NCI-H2196 treated with DMSO at 0.1 percent for 48 hours (cell line): ENCODE data around the gene LHFPL2.
"Not testable (repeated sequence)": the region's sequence is repeated elsewhere in the genome, so short reads cannot be mapped to it uniquely, and the experiment has no call there.

Source experiments
- DNase-seq: peaks from one replicate; lab custom pipeline; 2025; ENCODE audit not compliant: unreplicated experiment; lab: John Stamatoyannopoulos, UW

LHFPL2 gene

GRCh38 chr5:78666975-78667374 is 18.4 kb upstream of the LHFPL2 start:
- DNase-seq: not testable (repeated sequence)

GRCh38 chr5:78666041-78666444 is 17.5 kb upstream of the LHFPL2 start:
- DNase-seq: no peak

- no peak for DNase-seq
Measured at GRCh38 chr5:78665534-78665933, 17.0 kb upstream of the LHFPL2 start.

GRCh38 chr5:78662323-78662722 is 13.8 kb upstream of the LHFPL2 start:
- no peak for DNase-seq

- DNase-seq: no peak
Measured at GRCh38 chr5:78661691-78662090, 13.1 kb upstream of the LHFPL2 start.

GRCh38 chr5:78661044-78661443 is 12.5 kb upstream of the LHFPL2 start:
- DNase-seq: no peak

- DNase-seq: no peak
Measured at GRCh38 chr5:78660401-78660800, 11.8 kb upstream of the LHFPL2 start.

- no peak for DNase-seq
Measured at GRCh38 chr5:78659714-78660113, 11.1 kb upstream of the LHFPL2 start.

GRCh38 chr5:78659114-78659513 is 10.5 kb upstream of the LHFPL2 start:
- DNase-seq: no peak

GRCh38 chr5:78657201-78657600 is 8.6 kb upstream of the LHFPL2 start:
- no peak for DNase-seq

GRCh38 chr5:78655746-78656290 is 7.2 kb upstream of the LHFPL2 start:
- DNase-seq: no peak

- no peak for DNase-seq
Measured at GRCh38 chr5:78654386-78654785, 5.8 kb upstream of the LHFPL2 start.

- DNase-seq: no peak
Measured at GRCh38 chr5:78653681-78654366, 5.3 kb upstream of the LHFPL2 start.

- DNase-seq: no peak
Measured at GRCh38 chr5:78653031-78653430, 4.5 kb upstream of the LHFPL2 start.

GRCh38 chr5:78651468-78651867 is 2.9 kb upstream of the LHFPL2 start:
- no peak for DNase-seq

GRCh38 chr5:78650531-78650930 is 2.0 kb upstream of the LHFPL2 start:
- no peak for DNase-seq

- DNase-seq: no peak
Measured at GRCh38 chr5:78649861-78650496, 1.4 kb upstream of the LHFPL2 start.

- no peak for DNase-seq
Measured at GRCh38 chr5:78649211-78649695, 681 bp upstream of the LHFPL2 start.

- no peak for DNase-seq
Measured at GRCh38 chr5:78647838-78648358, 674 bp downstream of the LHFPL2 start.

- no peak for DNase-seq
Measured at GRCh38 chr5:78647351-78647818, 1.2 kb downstream of the LHFPL2 start.

GRCh38 chr5:78644741-78645300 is 3.8 kb downstream of the LHFPL2 start:
- no peak for DNase-seq

- DNase-seq: no peak
Measured at GRCh38 chr5:78644129-78644528, 4.4 kb downstream of the LHFPL2 start.
